RWPE2 (cell line): ENCODE data around the gene KRT26.

Source experiments
- ATAC-seq: fragments of 200-7000 bp; cut with Tn5 transposase; 3 replicates; pipeline ENCODE4 v1.9.1; 2021; ENCODE audit warnings: low read depth
- DNase-seq: peaks from one replicate; pipeline ENCODE4 v3.0.0-alpha.2; 2020; ENCODE audit warnings: low spot score
- H3K27ac ChIP-seq: fragments of 450-650 bp; 2 replicates; pipeline ENCODE4 v1.5.1; 2017; ENCODE audit warnings: mild to moderate bottlenecking; ENCODE audit not compliant: poor library complexity, severe bottlenecking
- H3K27me3 ChIP-seq: fragments of 250-450 bp; sonication (Bioruptor Pico); 2 replicates; pipeline ENCODE4 v1.5.1; 2021; ENCODE audit warnings: mild to moderate bottlenecking, moderate library complexity; ENCODE audit not compliant: insufficient read depth, poor library complexity, severe bottlenecking
- H3K36me3 ChIP-seq: fragments of 250-450 bp; sonication (Bioruptor Pico); 2 replicates; pipeline ENCODE4 v1.5.1; 2020; ENCODE audit warnings: low read depth, mild to moderate bottlenecking, moderate library complexity
- H3K4me1 ChIP-seq: fragments of 250-450 bp; sonication (Bioruptor Pico); 2 replicates; pipeline ENCODE4 v1.5.1; 2021; ENCODE audit warnings: mild to moderate bottlenecking, moderate library complexity; ENCODE audit not compliant: insufficient read depth, poor library complexity, severe bottlenecking
- H3K4me3 ChIP-seq: fragments of 250-450 bp; sonication (Bioruptor Pico); 2 replicates; pipeline ENCODE4 v1.5.1; 2021; ENCODE audit warnings: mild to moderate bottlenecking, moderate library complexity; ENCODE audit not compliant: severe bottlenecking
- H3K9me3 ChIP-seq: fragments of 250-450 bp; sonication (Bioruptor Pico); 2 replicates; pipeline ENCODE4 v1.5.1; 2021; ENCODE audit warnings: mild to moderate bottlenecking, moderate library complexity; ENCODE audit not compliant: severe bottlenecking
- CTCF ChIP-seq: fragments of 450-650 bp; IDR thresholded peaks from one replicate; pipeline ENCODE4 v1.5.1; 2017; ENCODE audit warnings: mild to moderate bottlenecking, moderate library complexity; ENCODE audit not compliant: poor library complexity, severe bottlenecking

Gene KRT26

GRCh38 chr17:40813804-40814203 lies 41.8 kb upstream of the KRT26 start:
- DNase-seq (no peak), ATAC-seq (peak; percentile 91)
- no peak overlapping the region for H3K4me3 ChIP-seq
- H3K27me3 ChIP-seq = no peaks in the 10 kb centered on the region
- peak overlapping the region; percentile 54 for H3K27ac ChIP-seq
- no peak for TF ChIP-seq CTCF
- H3K9me3 ChIP-seq = no peaks in the 10 kb centered on the region
- peaks cover 18% of the 10 kb centered on the region for H3K36me3 ChIP-seq
- H3K4me1 ChIP-seq = peaks cover 32% of the 10 kb centered on the region

GRCh38 chr17:40812639-40813038 lies 40.6 kb upstream of the KRT26 start:
- no peaks in the 10 kb centered on the region for H3K9me3 ChIP-seq
- H3K27ac ChIP-seq = no peak overlapping the region
- no peak overlapping the region for H3K4me3 ChIP-seq
- H3K36me3 ChIP-seq = peaks cover 11% of the 10 kb centered on the region
- no peaks in the 10 kb centered on the region for H3K27me3 ChIP-seq
- H3K4me1 ChIP-seq = peaks cover 27% of the 10 kb centered on the region
- no peak for TF ChIP-seq CTCF
- ATAC-seq (no peak), DNase-seq (no peak)

GRCh38 chr17:40810494-40810893 lies 38.5 kb upstream of the KRT26 start:
- Histone ChIP-seq H3K27me3 (no peaks in the 10 kb centered on the region), H3K36me3 (no peaks in the 10 kb centered on the region), H3K9me3 (no peaks in the 10 kb centered on the region), H3K4me3 (no peak overlapping the region), H3K4me1 (peaks cover 27% of the 10 kb centered on the region), H3K27ac (peak overlapping the region; percentile 53)
- TF ChIP-seq CTCF = no peak
- ATAC-seq (peak; percentile 93), DNase-seq (no peak)

- H3K4me1 ChIP-seq = peaks cover 27% of the 10 kb centered on the region
- no peaks in the 10 kb centered on the region for H3K9me3 ChIP-seq
- no peak for ATAC-seq
- peak overlapping the region; percentile 53 for H3K27ac ChIP-seq
- DNase-seq = no peak
- H3K4me3 ChIP-seq = no peak overlapping the region
- no peaks in the 10 kb centered on the region for H3K27me3 ChIP-seq
- H3K36me3 ChIP-seq = no peaks in the 10 kb centered on the region
- TF ChIP-seq CTCF = no peak
Measured at GRCh38 chr17:40809721-40810421, 37.9 kb upstream of the KRT26 start.

GRCh38 chr17:40806131-40806530 lies 34.1 kb upstream of the KRT26 start:
- ATAC-seq (no peak), DNase-seq (no peak)
- Histone ChIP-seq H3K27ac (no peak overlapping the region), H3K4me3 (no peak overlapping the region), H3K27me3 (no peaks in the 10 kb centered on the region), H3K36me3 (no peaks in the 10 kb centered on the region), H3K4me1 (peaks cover 20% of the 10 kb centered on the region), H3K9me3 (no peaks in the 10 kb centered on the region)
- no peak for TF ChIP-seq CTCF
